Vagina (tissue), 2 donors: ENCODE measurements around the gene COL28A1. TPM values are rescaled to one million over a fixed set of nuclear protein-coding genes. Genes with fewer than 3 reads are reported as not detected.
"Not testable (repeated sequence)": the region's sequence is repeated elsewhere in the genome, so short reads cannot be mapped to it uniquely, and the experiment has no call there.

ENCODE experiments used
- DNase-seq, 2 donors: peaks; one replicate each; pipeline ENCODE4 v3.0.0-alpha.2; 2017; ENCODE audit errors: extremely low spot score in 2 of 2
- H3K27ac ChIP-seq: fragments of 200-600 bp; sonication (generic); one replicate; pipeline ENCODE4 v1.5.1; 2019
- H3K27me3 ChIP-seq: fragments of 200-600 bp; sonication (generic); one replicate; pipeline ENCODE4 v1.5.1; 2019
- H3K36me3 ChIP-seq, 2 donors: fragments of 200-600 bp; sonication (generic); one replicate each; pipeline ENCODE4 v1.5.1; 2017 to 2019
- H3K4me1 ChIP-seq: fragments of 200-600 bp; sonication (generic); one replicate; pipeline ENCODE4 v1.5.1; 2019
- H3K4me3 ChIP-seq, 2 donors: fragments of 200-600 bp; sonication (generic); 1 replicate in 1 of 2; 2 replicates in 1 of 2; pipeline ENCODE4 v1.5.1; 2016 to 2019
- H3K9me3 ChIP-seq: fragments of 200-600 bp; sonication (generic); one replicate; pipeline ENCODE4 v1.5.1; 2019
- POLR2A ChIP-seq, 2 donors: fragments of 450-650 bp; IDR thresholded peaks; one replicate each; pipeline ENCODE4 v1.6.1; 2017; ENCODE audit warnings: antibody characterized with exemption in 2 of 2, mild to moderate bottlenecking in 2 of 2, moderate library complexity in 2 of 2
- POLR2AphosphoS5 ChIP-seq, 2 donors: sonication (generic); formaldehyde crosslinking; IDR thresholded peaks; one replicate each; pipeline ENCODE4 v1.9.0; 2017; ENCODE audit warnings: antibody characterized with exemption in 2 of 2, mild to moderate bottlenecking in 2 of 2, low read depth in 1 of 2; ENCODE audit not compliant: insufficient read depth in 1 of 2
- intact Hi-C: fragments of 100-400 bp; cut with DNase I; formaldehyde crosslinking; loops from one replicate; pipeline ENCODE4 v1.15.1; 2023
- total RNA-seq: library from RNA; depleted of rRNA; stranded (reverse); fragments of >200 nt; gene quantifications from one replicate; pipeline ENCODE4 v1.2.3, GENCODE V29; 2016
- TF ChIP-seq, protein P1 (sequence below), 3 experiments: fragments of 450-650 bp in 2 of 3; fragments of 200-600 bp in 1 of 3; sonication (generic) in 1 of 3; IDR thresholded peaks; one replicate each; pipeline ENCODE4 v1.5.1; 2017 to 2019; ENCODE audit warnings: antibody characterized with exemption in 3 of 3, mild to moderate bottlenecking in 2 of 3, moderate library complexity in 2 of 3

Gene COL28A1
- total RNA-seq, 1 donor from 2014 or later, result 5.4 TPM

DNA sequence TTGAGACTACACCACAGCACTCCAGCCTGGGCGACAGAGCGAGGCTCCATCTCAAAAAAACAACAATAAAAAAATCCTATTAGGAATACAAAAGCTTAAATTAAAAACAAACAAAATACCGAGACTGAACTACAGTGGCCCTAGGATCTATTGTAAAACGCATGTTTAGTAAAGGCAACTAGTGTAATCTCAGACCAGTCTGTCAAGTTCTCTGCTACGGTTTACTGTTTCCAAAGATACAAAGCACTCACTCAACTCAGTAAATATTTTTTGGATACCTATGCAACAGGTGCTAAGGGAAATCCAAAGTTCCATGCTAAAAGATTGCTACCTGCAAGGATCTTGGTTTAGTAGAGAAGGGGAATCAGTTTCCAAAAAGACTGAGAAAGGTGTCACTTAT, 27.6 kb upstream of the COL28A1 start:
- DNase-seq, result no peak
- TF ChIP-seq POLR2AphosphoS5 (IDR thresholded peaks at IDR 0.05; ENCODE audit: insufficient read depth in 1 of 2, low read depth in 1 of 2) (no peak), POLR2A (IDR thresholded peaks at IDR 0.05) (no peak)
- TF ChIP-seq, protein P1, sequence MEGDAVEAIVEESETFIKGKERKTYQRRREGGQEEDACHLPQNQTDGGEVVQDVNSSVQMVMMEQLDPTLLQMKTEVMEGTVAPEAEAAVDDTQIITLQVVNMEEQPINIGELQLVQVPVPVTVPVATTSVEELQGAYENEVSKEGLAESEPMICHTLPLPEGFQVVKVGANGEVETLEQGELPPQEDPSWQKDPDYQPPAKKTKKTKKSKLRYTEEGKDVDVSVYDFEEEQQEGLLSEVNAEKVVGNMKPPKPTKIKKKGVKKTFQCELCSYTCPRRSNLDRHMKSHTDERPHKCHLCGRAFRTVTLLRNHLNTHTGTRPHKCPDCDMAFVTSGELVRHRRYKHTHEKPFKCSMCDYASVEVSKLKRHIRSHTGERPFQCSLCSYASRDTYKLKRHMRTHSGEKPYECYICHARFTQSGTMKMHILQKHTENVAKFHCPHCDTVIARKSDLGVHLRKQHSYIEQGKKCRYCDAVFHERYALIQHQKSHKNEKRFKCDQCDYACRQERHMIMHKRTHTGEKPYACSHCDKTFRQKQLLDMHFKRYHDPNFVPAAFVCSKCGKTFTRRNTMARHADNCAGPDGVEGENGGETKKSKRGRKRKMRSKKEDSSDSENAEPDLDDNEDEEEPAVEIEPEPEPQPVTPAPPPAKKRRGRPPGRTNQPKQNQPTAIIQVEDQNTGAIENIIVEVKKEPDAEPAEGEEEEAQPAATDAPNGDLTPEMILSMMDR (IDR thresholded peaks at IDR 0.05), result no peak
- H3K4me1 ChIP-seq, result peaks cover 26% of the 10 kb centered on the region
- no peaks in the 10 kb centered on the region for H3K9me3 ChIP-seq
- no peak overlapping the region for H3K4me3 ChIP-seq
- intact Hi-C loops, result no loop called here
- no peaks in the 10 kb centered on the region for H3K36me3 ChIP-seq
- H3K27me3 ChIP-seq, result no peaks in the 10 kb centered on the region
- H3K27ac ChIP-seq, result no peak overlapping the region

DNA sequence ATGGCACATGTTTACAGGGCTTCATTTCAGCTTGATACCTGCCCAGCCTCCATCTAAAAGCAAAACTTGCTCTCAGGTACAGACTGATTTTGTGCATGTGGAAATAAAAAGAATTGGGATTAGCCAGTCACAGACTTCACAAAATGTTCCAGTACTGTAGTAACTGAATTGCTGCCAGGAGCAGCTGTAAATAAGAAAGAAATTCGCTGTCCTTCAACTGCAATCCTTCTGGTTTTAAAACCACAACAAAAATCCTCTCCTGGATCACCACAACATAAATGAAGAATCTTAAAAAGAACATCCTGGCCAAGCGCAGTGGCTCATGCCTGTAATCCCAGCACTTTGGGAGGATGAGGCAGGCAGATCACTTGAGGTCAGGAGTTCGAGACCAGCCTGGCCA, 27.1 kb upstream of the COL28A1 start:
- Histone ChIP-seq H3K27me3 (no peaks in the 10 kb centered on the region), H3K27ac (no peak overlapping the region), H3K4me1 (peaks cover 20% of the 10 kb centered on the region), H3K9me3 (no peaks in the 10 kb centered on the region), H3K4me3 (no peak overlapping the region), H3K36me3 (no peaks in the 10 kb centered on the region)
- DNase-seq, result no peak
- no peak for TF ChIP-seq POLR2A (IDR thresholded peaks at IDR 0.05)
- TF ChIP-seq POLR2AphosphoS5 (IDR thresholded peaks at IDR 0.05; ENCODE audit: insufficient read depth in 1 of 2, low read depth in 1 of 2), result peak in 1 of 2 donors; percentile 17
- intact Hi-C loops, result no loop called here

DNA sequence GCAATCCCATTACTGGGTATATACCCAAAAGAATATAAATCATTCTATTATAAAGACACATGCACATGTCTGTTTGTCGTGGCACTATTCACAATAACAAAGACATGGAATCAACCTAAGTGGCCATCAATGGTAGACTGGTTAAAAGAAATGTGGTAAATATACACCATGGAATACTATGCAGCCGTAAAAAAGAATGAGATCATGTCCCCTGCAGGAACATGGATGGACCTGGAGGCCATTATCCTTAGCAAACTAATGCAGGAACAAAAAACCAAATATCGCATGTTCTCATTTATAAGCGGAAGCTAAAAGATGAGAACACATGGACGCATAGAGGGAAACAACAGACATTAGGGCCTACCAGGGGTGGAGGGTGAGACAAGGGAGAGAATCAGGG, 25.9 kb upstream of the COL28A1 start:
- H3K27me3 ChIP-seq, DNase-seq, H3K36me3 ChIP-seq, H3K4me3 ChIP-seq, H3K27ac ChIP-seq, H3K9me3 ChIP-seq, intact Hi-C loops: not testable (repeated sequence)
- H3K4me1 ChIP-seq, result peaks cover 17% of the 10 kb centered on the region

DNA sequence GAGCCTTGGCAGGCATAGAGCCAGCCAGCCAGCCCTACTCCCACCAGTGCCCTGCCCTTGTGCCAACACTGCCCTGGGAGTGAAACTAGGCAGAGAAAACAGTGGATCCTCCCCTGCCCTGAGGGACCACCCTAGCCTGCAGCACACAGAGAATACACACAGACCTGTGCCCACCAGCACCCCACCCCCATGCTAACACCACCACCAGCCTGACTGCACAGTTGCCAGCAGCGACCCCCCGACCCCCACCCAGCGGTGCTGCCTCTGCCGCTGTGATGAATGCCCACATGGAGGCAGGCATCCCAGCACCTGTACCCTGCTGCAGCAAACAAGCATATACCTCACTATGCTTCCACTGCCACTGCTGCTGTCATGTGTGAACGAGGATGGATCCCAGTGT, 21.6 kb upstream of the COL28A1 start:
- TF ChIP-seq, protein P1 (IDR thresholded peaks at IDR 0.05), result no peak
- no peak for TF ChIP-seq POLR2A (IDR thresholded peaks at IDR 0.05)
- no peak for TF ChIP-seq POLR2AphosphoS5 (IDR thresholded peaks at IDR 0.05; ENCODE audit: insufficient read depth in 1 of 2, low read depth in 1 of 2)
- H3K9me3 ChIP-seq, result no peaks in the 10 kb centered on the region
- intact Hi-C loops, result no loop called here
- H3K27me3 ChIP-seq, result no peaks in the 10 kb centered on the region
- peaks cover 15% of the 10 kb centered on the region for H3K4me1 ChIP-seq
- no peaks in the 10 kb centered on the region for H3K36me3 ChIP-seq
- no peak overlapping the region for H3K4me3 ChIP-seq
- DNase-seq, result no peak
- H3K27ac ChIP-seq, result no peak overlapping the region

DNA sequence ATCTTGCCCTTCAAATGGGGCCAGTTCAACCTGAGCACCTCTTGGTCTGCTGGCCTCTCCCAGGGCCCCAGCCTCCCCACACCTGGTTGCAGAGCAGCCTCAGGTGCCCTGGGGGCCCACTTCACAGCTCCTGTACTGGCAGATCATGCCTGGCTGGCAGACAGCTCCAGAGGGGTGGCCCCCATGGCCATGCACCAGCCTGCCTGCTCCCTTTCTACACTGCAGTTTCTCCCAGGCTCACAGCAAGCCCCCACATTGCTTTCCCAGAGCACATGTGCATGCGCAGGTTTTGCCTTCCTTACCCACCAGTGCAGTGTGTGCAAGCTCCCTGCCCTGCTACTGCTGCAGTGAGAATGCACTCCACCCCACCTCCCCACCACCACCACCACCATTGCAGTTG, 21.2 kb upstream of the COL28A1 start:
- H3K27me3 ChIP-seq, result no peaks in the 10 kb centered on the region

More for the DNA sequence above, 21.2 kb upstream of the COL28A1 start:
- TF ChIP-seq, protein P1 (IDR thresholded peaks at IDR 0.05), result no peak
- TF ChIP-seq POLR2AphosphoS5 (IDR thresholded peaks at IDR 0.05; ENCODE audit: insufficient read depth in 1 of 2, low read depth in 1 of 2) (no peak), POLR2A (IDR thresholded peaks at IDR 0.05) (no peak)
- Histone ChIP-seq H3K36me3 (no peaks in the 10 kb centered on the region), H3K9me3 (no peaks in the 10 kb centered on the region), H3K27ac (no peak overlapping the region), H3K4me1 (peaks cover 15% of the 10 kb centered on the region), H3K4me3 (no peak overlapping the region)
- intact Hi-C loops, result no loop called here
- no peak for DNase-seq
